Spleen (tissue), 11 donors: ENCODE results near the gene GIT1. TPM values are rescaled to one million over a fixed set of nuclear protein-coding genes. Genes with fewer than 3 reads are reported as not detected.

ENCODE experiments used
- DNase-seq: peaks from one replicate; pipeline ENCODE4 v3.0.0-alpha.2; 2020
- H3K27ac ChIP-seq, 8 donors: fragments of 200-600 bp; sonication (generic) in 7 of 8; 1 replicate in 4 of 8; 2 replicates in 4 of 8; pipeline versions ENCODE4 v1.5.0 to v1.8.0; 2016 to 2021; ENCODE audit warnings: inconsistent platforms in 4 of 8, mild to moderate bottlenecking in 4 of 8, moderate library complexity in 1 of 8
- H3K27me3 ChIP-seq, 7 donors: fragments of 200-600 bp; sonication (generic) in 6 of 7; replicated peaks in 1 of 7; 1 replicate in 4 of 7; 2 replicates in 3 of 7; pipeline versions ENCODE4 v1.5.0 to v1.8.0; 2016 to 2021; ENCODE audit warnings: inconsistent platforms in 3 of 7, mild to moderate bottlenecking in 1 of 7
- H3K36me3 ChIP-seq, 6 donors: fragments of 200-600 bp; sonication (generic) in 5 of 6; 1 replicate in 4 of 6; 2 replicates in 2 of 6; pipeline versions ENCODE4 v1.5.0 to v1.8.0; 2016 to 2021; ENCODE audit warnings: inconsistent platforms in 2 of 6
- H3K4me1 ChIP-seq, 6 donors: fragments of 200-600 bp; sonication (generic) in 5 of 6; 1 replicate in 3 of 6; 2 replicates in 3 of 6; pipeline versions ENCODE4 v1.5.0 to v1.8.0; 2016 to 2021; ENCODE audit warnings: inconsistent platforms in 3 of 6
- H3K4me3 ChIP-seq, 8 donors: fragments of 200-600 bp; sonication (generic) in 7 of 8; 1 replicate in 4 of 8; 2 replicates in 4 of 8; pipeline versions ENCODE4 v1.5.0 to v1.8.0; 2016 to 2021; ENCODE audit warnings: inconsistent platforms in 4 of 8, mild to moderate bottlenecking in 4 of 8, moderate library complexity in 2 of 8
- H3K9me3 ChIP-seq, 8 donors: fragments of 200-600 bp; sonication (generic) in 7 of 8; 1 replicate in 4 of 8; 2 replicates in 4 of 8; pipeline versions ENCODE4 v1.5.0 to v1.8.0; 2016 to 2021; ENCODE audit warnings: inconsistent platforms in 4 of 8
- POLR2A ChIP-seq, 3 donors: fragments of 450-650 bp; IDR thresholded peaks; one replicate each; pipeline ENCODE4 v1.5.1; 2017; ENCODE audit warnings: antibody characterized with exemption in 3 of 3, mild to moderate bottlenecking in 1 of 3
- POLR2AphosphoS5 ChIP-seq, 3 donors: sonication (generic); formaldehyde crosslinking; IDR thresholded peaks; one replicate each; pipeline ENCODE4 v1.5.1; 2017; ENCODE audit warnings: antibody characterized with exemption in 3 of 3
- WGBS, 5 donors: extraction: QIAGEN DNeasy Blood & Tissue Kit in 3 of 5; methylation state at CpG; one replicate each; pipeline versions ENCODE4 v1.1.5 to v1.1.7; 2013 to 2018; 5-methylcytosine and 5-hydroxymethylcytosine counted together
- intact Hi-C: fragments of 100-400 bp; cut with DNase I; formaldehyde crosslinking; loops from one replicate; pipeline ENCODE4 v1.15.0; 2023; ENCODE audit warnings: low total_unique reads
- polyA plus RNA-seq, 3 donors: library from polyadenylated mRNA; stranded (reverse); fragments of 200-250 nt; gene quantifications; one replicate each; pipeline ENCODE4 v1.2.1, GENCODE V29; 2013
- total RNA-seq, 7 donors: library from RNA; depleted of rRNA in 3 of 7; stranded (reverse); fragments of >200 nt in 3 of 7; fragmentation: NEBNext Ultra II Directional in 4 of 7; extraction: Animal tissue kit (Norgen Biotek cat#: 25700) in 4 of 7; gene quantifications; one replicate each; pipeline versions ENCODE4 v1.1.0 to v1.2.1, GENCODE V29; 2016 to 2021
- TF ChIP-seq, protein P1 (sequence below), 11 experiments: fragments of 200-600 bp in 7 of 11; fragments of 450-650 bp in 4 of 11; sonication (generic) in 4 of 11; IDR thresholded peaks in 8 of 11; conservative IDR thresholded peaks in 3 of 11; 1 replicate in 7 of 11; 2 replicates in 4 of 11; pipeline versions ENCODE4 v1.4.0 to v1.8.0; 2016 to 2021; ENCODE audit warnings: antibody characterized with exemption in 11 of 11, inconsistent platforms in 4 of 11, mild to moderate bottlenecking in 1 of 11
- donor health status: healthy with polysubstance abuse.
- donor health status: DM: no; HTN: no; CAD: no; lungs with moderate emphysema.
- donor health status: DM: no; HTN: no; CAD: no.
- donor health status: Bipolar disorder and iron deficiency.
- donor health status: healthy.
- donor health status: DM: no; HTN: no; CAD: no.
- donor health status: DM: yes; HTN: yes; CAD: no.

The GIT1 gene
- total and polyA plus RNA-seq, 10 donors, result 20.4 to 64.7 (median 46.0) TPM

- TF ChIP-seq POLR2A (IDR thresholded peaks at IDR 0.05) (no peak), POLR2AphosphoS5 (IDR thresholded peaks at IDR 0.05) (no peak)
- TF ChIP-seq, protein P1, sequence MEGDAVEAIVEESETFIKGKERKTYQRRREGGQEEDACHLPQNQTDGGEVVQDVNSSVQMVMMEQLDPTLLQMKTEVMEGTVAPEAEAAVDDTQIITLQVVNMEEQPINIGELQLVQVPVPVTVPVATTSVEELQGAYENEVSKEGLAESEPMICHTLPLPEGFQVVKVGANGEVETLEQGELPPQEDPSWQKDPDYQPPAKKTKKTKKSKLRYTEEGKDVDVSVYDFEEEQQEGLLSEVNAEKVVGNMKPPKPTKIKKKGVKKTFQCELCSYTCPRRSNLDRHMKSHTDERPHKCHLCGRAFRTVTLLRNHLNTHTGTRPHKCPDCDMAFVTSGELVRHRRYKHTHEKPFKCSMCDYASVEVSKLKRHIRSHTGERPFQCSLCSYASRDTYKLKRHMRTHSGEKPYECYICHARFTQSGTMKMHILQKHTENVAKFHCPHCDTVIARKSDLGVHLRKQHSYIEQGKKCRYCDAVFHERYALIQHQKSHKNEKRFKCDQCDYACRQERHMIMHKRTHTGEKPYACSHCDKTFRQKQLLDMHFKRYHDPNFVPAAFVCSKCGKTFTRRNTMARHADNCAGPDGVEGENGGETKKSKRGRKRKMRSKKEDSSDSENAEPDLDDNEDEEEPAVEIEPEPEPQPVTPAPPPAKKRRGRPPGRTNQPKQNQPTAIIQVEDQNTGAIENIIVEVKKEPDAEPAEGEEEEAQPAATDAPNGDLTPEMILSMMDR (IDR thresholded peaks at IDR 0.05 in 8 of 11, conservative IDR thresholded peaks at IDR 0.05 in 3 of 11), result no peak
- WGBS, 5 donors, result 95 to 99% (median 97%) methylated on average over 7 to 11 of the region's 11 CpGs
- Histone ChIP-seq H3K27me3 (peaks cover 0 to 36% (median 5%) of the 10 kb centered on the region in 7 donors), H3K27ac (no peak overlapping the region), H3K4me3 (no peak overlapping the region), H3K4me1 (peaks cover 23 to 41% (median 40%) of the 10 kb centered on the region in 6 donors), H3K9me3 (no peaks in the 10 kb centered on the region), H3K36me3 (no peaks in the 10 kb centered on the region)
- intact Hi-C loops, result no loop called here
- DNase-seq, result no peak
Measured at GRCh38 chr17:29611351-29612093, 22.1 kb upstream of the GIT1 start.

- H3K4me1 ChIP-seq, result peaks cover 15 to 30% (median 29%) of the 10 kb centered on the region in 6 donors
- intact Hi-C loops, result no loop called here
- DNase-seq, result no peak
- no peak overlapping the region for H3K4me3 ChIP-seq
- no peak for TF ChIP-seq POLR2A (IDR thresholded peaks at IDR 0.05)
- TF ChIP-seq, protein P1 (IDR thresholded peaks at IDR 0.05 in 8 of 11, conservative IDR thresholded peaks at IDR 0.05 in 3 of 11), result no peak
- no peak for TF ChIP-seq POLR2AphosphoS5 (IDR thresholded peaks at IDR 0.05)
- peaks cover 0 to 28% (median 0%) of the 10 kb centered on the region in 7 donors for H3K27me3 ChIP-seq
- no peaks in the 10 kb centered on the region for H3K36me3 ChIP-seq
- no peak overlapping the region for H3K27ac ChIP-seq
- no peaks in the 10 kb centered on the region for H3K9me3 ChIP-seq
- WGBS, 5 donors, result 77 to 95% (median 84%) methylated on average over 3 of the region's 3 CpGs
Measured at GRCh38 chr17:29610395-29610794, 20.9 kb upstream of the GIT1 start.

DNA sequence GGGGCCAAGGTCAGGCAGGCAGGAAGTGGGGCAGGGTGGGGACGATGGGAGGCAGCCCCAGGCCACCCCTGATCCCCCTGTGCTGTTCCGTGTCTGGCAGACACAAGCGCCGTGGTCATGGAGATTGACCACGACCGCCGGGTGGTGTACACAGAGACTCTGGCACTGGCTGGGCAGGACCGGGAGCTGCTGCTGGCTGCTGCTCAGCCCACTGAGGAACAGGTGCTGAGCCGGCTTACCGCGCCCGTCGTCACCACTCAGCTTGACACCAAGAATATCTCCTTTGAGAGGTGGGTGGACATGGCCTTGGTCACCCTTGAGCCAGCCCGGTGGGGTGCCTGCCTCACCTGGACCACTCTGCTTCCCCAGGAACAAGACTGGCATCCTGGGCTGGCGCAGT is 19.5 kb upstream of the GIT1 start:
- Histone ChIP-seq H3K36me3 (no peaks in the 10 kb centered on the region), H3K4me1 (peaks cover 6 to 16% (median 14%) of the 10 kb centered on the region in 6 donors), H3K9me3 (no peaks in the 10 kb centered on the region), H3K27me3 (peaks cover 0 to 16% (median 0%) of the 10 kb centered on the region in 7 donors), H3K4me3 (no peak overlapping the region), H3K27ac (no peak overlapping the region)
- 80 to 93% (median 88%) methylated on average over 6 to 15 of the region's 15 CpGs for WGBS, 5 donors
- DNase-seq, result no peak
- TF ChIP-seq POLR2AphosphoS5 (IDR thresholded peaks at IDR 0.05) (no peak), POLR2A (IDR thresholded peaks at IDR 0.05) (no peak)
- TF ChIP-seq, protein P1 (IDR thresholded peaks at IDR 0.05 in 8 of 11, conservative IDR thresholded peaks at IDR 0.05 in 3 of 11), result no peak
- intact Hi-C loops, result no loop called here

DNA sequence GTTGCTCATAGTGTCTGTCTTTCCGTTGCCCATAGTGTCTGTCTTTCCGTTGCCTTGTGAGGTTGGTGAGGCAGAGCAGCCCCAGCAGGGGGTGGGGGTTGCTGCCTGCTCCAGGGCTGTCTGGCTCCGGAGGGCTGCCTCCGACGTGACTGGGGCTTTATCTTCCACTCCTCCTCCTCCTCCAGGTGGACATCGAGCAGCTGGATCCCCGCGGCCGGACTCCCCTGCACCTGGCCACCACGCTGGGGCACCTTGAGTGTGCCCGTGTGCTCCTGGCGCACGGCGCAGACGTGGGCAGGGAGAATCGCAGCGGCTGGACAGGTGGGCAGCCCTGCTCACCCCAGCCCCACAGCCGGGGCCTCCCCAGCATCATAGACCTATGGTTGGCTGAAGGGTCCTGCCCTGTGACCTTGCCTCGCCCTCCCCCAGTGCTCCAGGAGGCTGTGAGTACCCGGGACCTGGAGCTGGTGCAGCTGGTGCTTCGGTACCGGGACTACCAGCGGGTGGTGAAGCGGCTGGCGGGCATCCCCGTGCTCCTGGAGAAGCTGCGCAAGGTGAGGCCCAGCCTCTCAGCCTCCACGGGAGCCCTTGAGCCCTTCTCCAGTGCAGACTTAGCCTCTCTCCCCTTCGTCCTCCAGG is 18.2 kb upstream of the GIT1 start:
- intact Hi-C loops, result no loop called here
- peaks cover 0 to 3% (median 1%) of the 10 kb centered on the region in 6 donors for H3K4me1 ChIP-seq
- 84 to 95% (median 93%) methylated on average over 14 to 29 of the region's 29 CpGs for WGBS, 5 donors
- peaks cover 0 to 3% (median 0%) of the 10 kb centered on the region in 7 donors for H3K27me3 ChIP-seq
- DNase-seq, result no peak
- H3K27ac ChIP-seq, result no peak overlapping the region
- no peak overlapping the region for H3K4me3 ChIP-seq
- H3K9me3 ChIP-seq, result no peaks in the 10 kb centered on the region
- TF ChIP-seq, protein P1 (IDR thresholded peaks at IDR 0.05 in 8 of 11, conservative IDR thresholded peaks at IDR 0.05 in 3 of 11), result no peak
- TF ChIP-seq POLR2A (IDR thresholded peaks at IDR 0.05) (no peak), POLR2AphosphoS5 (IDR thresholded peaks at IDR 0.05) (no peak)
- no peaks in the 10 kb centered on the region for H3K36me3 ChIP-seq
